Measurements from ENCODE around the gene CLEC9A.

Gene CLEC9A

GRCh38 chr12:10095971-10096370, 65.5 kb downstream of the CLEC9A start:
- no peak for TF ChIP-seq CTCF (conservative IDR thresholded peaks at IDR 0.05; ENCODE audit: control insufficient read depth, insufficient read depth, low read depth, low read length)
- no peak for DNase-seq (ENCODE audit: low read depth)
- H3K4me3 ChIP-seq (ENCODE audit: control insufficient read depth, low read depth, low read length), result no peak overlapping the region

GRCh38 chr12:10097521-10097920, 67.0 kb downstream of the CLEC9A start:
- no peak for DNase-seq (ENCODE audit: low read depth)
- no peak for TF ChIP-seq CTCF (conservative IDR thresholded peaks at IDR 0.05; ENCODE audit: control insufficient read depth, insufficient read depth, low read depth, low read length)
- H3K4me3 ChIP-seq (ENCODE audit: control insufficient read depth, low read depth, low read length), result no peak overlapping the region

GRCh38 chr12:10098791-10099190, 68.3 kb downstream of the CLEC9A start, which contains the start of gene CLEC1A:
Gene CLEC1A, minus strand, starts transcription at chr12:10098985. Its CDS starts 63 bp downstream, at chr12:10098922.
- no peak for TF ChIP-seq CTCF (conservative IDR thresholded peaks at IDR 0.05; ENCODE audit: control insufficient read depth, insufficient read depth, low read depth, low read length)
- no peak for DNase-seq (ENCODE audit: low read depth)
- H3K4me3 ChIP-seq (ENCODE audit: control insufficient read depth, low read depth, low read length), result no peak within 1 kb of the TSS

GRCh38 chr12:10101042-10101579, 70.6 kb downstream of the CLEC9A start:
- peak; percentile 17 for DNase-seq (ENCODE audit: low read depth)
- no peak for TF ChIP-seq CTCF (conservative IDR thresholded peaks at IDR 0.05; ENCODE audit: control insufficient read depth, insufficient read depth, low read depth, low read length)
- no peak overlapping the region for H3K4me3 ChIP-seq (ENCODE audit: control insufficient read depth, low read depth, low read length)

- no peak overlapping the region for H3K4me3 ChIP-seq (ENCODE audit: control insufficient read depth, low read depth, low read length)
- no peak for DNase-seq (ENCODE audit: low read depth)
- no peak for TF ChIP-seq CTCF (conservative IDR thresholded peaks at IDR 0.05; ENCODE audit: control insufficient read depth, insufficient read depth, low read depth, low read length)
These were observed 71.3 kb downstream of the CLEC9A start for GRCh38 chr12:10101648-10102220.

GRCh38 chr12:10102322-10102721, 71.8 kb downstream of the CLEC9A start:
- TF ChIP-seq CTCF (conservative IDR thresholded peaks at IDR 0.05; ENCODE audit: control insufficient read depth, insufficient read depth, low read depth, low read length), result no peak
- DNase-seq (ENCODE audit: low read depth), result no peak
- H3K4me3 ChIP-seq (ENCODE audit: control insufficient read depth, low read depth, low read length), result no peak overlapping the region

All from fibroblast of mammary gland (primary cell).